HCT116 (cell line): Measurements from ENCODE around the gene NDUFB10. TPM values are rescaled to one million over a fixed set of nuclear protein-coding genes. Genes with fewer than 3 reads are reported as not detected.

Experiments
- ATAC-seq: fragments of 200-7000 bp; cut with Tn5 transposase; 2 replicates; pipeline ENCODE4 v1.9.1; 2020; ENCODE audit warnings: mild to moderate bottlenecking, moderate library complexity
- BruUV-seq: library from RNA; stranded (reverse); fragments of 400-500 nt; replicated peaks from 2 replicates; lab custom pipeline; 2021; lab: Mats Ljungman, UMichigan
- CTCF ChIA-PET: fragments of 300-600 bp; sonication (Branson Sonifier 250); formaldehyde crosslinking; loops from one replicate; lab custom pipeline; 2021; ENCODE audit warnings: antibody characterized with exemption; lab: Charles Lee
- POLR2A ChIA-PET: fragments of 300-600, 350-600 bp; sonication (Branson Sonifier 250); formaldehyde crosslinking; loops from one replicate; lab custom pipeline; 2021; ENCODE audit warnings: antibody characterized with exemption; lab: Charles Lee
- RAD21 ChIA-PET, 2 experiments: fragments of 300-600 bp; sonication (Branson Sonifier 250); formaldehyde crosslinking; loops; one replicate each; lab custom pipeline; 2023; ENCODE audit warnings: low total read pairs in 2 of 2; ENCODE audit not compliant: uncharacterized antibody in 2 of 2, unreplicated experiment in 2 of 2, low non-redundant PET in 1 of 2; lab: Charles Lee
- DNase-seq: peaks from one replicate; pipeline ENCODE4 v3.0.0-alpha.2; 2010; ENCODE audit warnings: low read depth, low spot score
- H2AFZ ChIP-seq: fragments of 200-600 bp; shearing (Covaris generic), sonication (generic); 2 replicates; pipeline ENCODE4 v1.6.1; 2017; ENCODE audit warnings: low read depth, mixed run types, mixed read lengths, antibody characterized with exemption, low read length; ENCODE audit not compliant: poor library complexity, severe bottlenecking
- H3K27ac ChIP-seq: 2 replicates; pipeline ENCODE4 v1.5.1; 2012; ENCODE audit warnings: low read depth, low read length
- H3K27me3 ChIP-seq: fragments of 200-600 bp; sonication (generic); 2 replicates; pipeline ENCODE4 v1.6.1; 2016; ENCODE audit warnings: mixed run types, low read length, mixed read lengths; ENCODE audit not compliant: insufficient read depth
- H3K36me3 ChIP-seq, 2 experiments: fragments of 200-500 bp in 1 of 2; fragments of 200-600 bp in 1 of 2; sonication (Bioruptor generic) in 1 of 2; sonication (generic) in 1 of 2; 2 replicates each; pipeline versions ENCODE4 v1.5.1 to v1.6.1; 2014 to 2016; ENCODE audit warnings: low read length in 2 of 2, inconsistent platforms in 1 of 2, mixed read lengths in 1 of 2, mixed run types in 1 of 2; ENCODE audit not compliant: insufficient read depth in 2 of 2, control insufficient read depth in 1 of 2
- H3K4me1 ChIP-seq, 2 experiments: fragments of 200-600 bp in 1 of 2; sonication (generic) in 1 of 2; 2 replicates each; pipeline versions ENCODE4 v1.5.1 to v1.6.1; 2012 to 2017; ENCODE audit warnings: low read length in 2 of 2, inconsistent platforms in 1 of 2, mild to moderate bottlenecking in 1 of 2, mixed read lengths in 1 of 2, mixed run types in 1 of 2, moderate library complexity in 1 of 2; ENCODE audit not compliant: insufficient read depth in 2 of 2, control insufficient read depth in 1 of 2
- H3K4me2 ChIP-seq: fragments of 200-600 bp; sonication (generic); 2 replicates; pipeline ENCODE4 v1.6.1; 2017; ENCODE audit warnings: mixed run types, low read length, mixed read lengths
- H3K4me3 ChIP-seq, 2 experiments: fragments of 200-600 bp in 1 of 2; sonication (generic) in 1 of 2; replicated peaks in 1 of 2; 2 replicates each; pipeline ENCODE4 v1.5.1; 2011 to 2016; ENCODE audit warnings: low read length in 2 of 2, control low read depth in 1 of 2, low read depth in 1 of 2, mild to moderate bottlenecking in 1 of 2, mixed read lengths in 1 of 2, mixed run types in 1 of 2
- H3K79me2 ChIP-seq: fragments of 200-600 bp; sonication (generic); 2 replicates; pipeline ENCODE4 v1.6.1; 2017; ENCODE audit warnings: mild to moderate bottlenecking, mixed run types, low read length, moderate library complexity, mixed read lengths; ENCODE audit not compliant: insufficient read depth
- H3K9ac ChIP-seq: fragments of 200-600 bp; sonication (generic); 2 replicates; pipeline ENCODE4 v1.6.1; 2016; ENCODE audit warnings: low read length, mixed read lengths
- H3K9me2 ChIP-seq: fragments of 200-600 bp; sonication (generic), shearing (Covaris generic); 2 replicates; pipeline ENCODE4 v1.6.1; 2017; ENCODE audit warnings: mixed run types, mild to moderate bottlenecking, moderate library complexity; ENCODE audit not compliant: insufficient read depth
- H3K9me3 ChIP-seq, 2 experiments: fragments of 200-500 bp in 1 of 2; fragments of 200-600 bp in 1 of 2; sonication (Bioruptor generic) in 1 of 2; sonication (generic) in 1 of 2; 2 replicates each; pipeline ENCODE4 v1.6.1; 2014 to 2017; ENCODE audit warnings: low read length in 2 of 2, mixed read lengths in 2 of 2, inconsistent platforms in 1 of 2, low read depth in 1 of 2, mild to moderate bottlenecking in 1 of 2, mixed run types in 1 of 2, moderate library complexity in 1 of 2; ENCODE audit not compliant: control insufficient read depth in 1 of 2, insufficient read depth in 1 of 2
- H4K20me1 ChIP-seq: fragments of 200-600 bp; sonication (generic), shearing (Covaris generic); 2 replicates; pipeline ENCODE4 v1.6.1; 2017; ENCODE audit warnings: mixed run types, mild to moderate bottlenecking, moderate library complexity; ENCODE audit not compliant: insufficient read depth
- CBX3 ChIP-seq: IDR thresholded peaks from 2 replicates; pipeline ENCODE4 v1.6.1; 2012; ENCODE audit warnings: low read depth
- CTCF ChIP-seq, 3 experiments: fragments of 200-600 bp in 1 of 3; sonication (generic) in 1 of 3; IDR thresholded peaks in 2 of 3; conservative IDR thresholded peaks in 1 of 3; 2 replicates each; pipeline ENCODE4 v1.5.1; 2012 to 2017; ENCODE audit warnings: low read depth in 2 of 3, low read length in 2 of 3, antibody characterized with exemption in 1 of 3, borderline replicate concordance in 1 of 3, control low read depth in 1 of 3, mild to moderate bottlenecking in 1 of 3, mixed read lengths in 1 of 3, mixed run types in 1 of 3, moderate library complexity in 1 of 3; ENCODE audit not compliant: insufficient read depth in 1 of 3
- EGR1 ChIP-seq: IDR thresholded peaks from 2 replicates; pipeline ENCODE4 v1.6.1; 2012; ENCODE audit warnings: low read depth
- JUND ChIP-seq: IDR thresholded peaks from 2 replicates; pipeline ENCODE4 v1.6.1; 2012
- POLR2A ChIP-seq: IDR thresholded peaks from 2 replicates; pipeline ENCODE4 v1.7.0; 2011; ENCODE audit warnings: borderline replicate concordance; ENCODE audit not compliant: insufficient read depth, insufficient read length; ENCODE audit errors: extremely low read depth
- POLR2AphosphoS5 ChIP-seq: IDR thresholded peaks from 2 replicates; pipeline ENCODE4 v1.6.1; 2011; ENCODE audit warnings: mild to moderate bottlenecking, low read depth, low read length, moderate library complexity
- RAD21 ChIP-seq: IDR thresholded peaks from 2 replicates; pipeline ENCODE4 v1.6.1; 2012; ENCODE audit warnings: low read depth, mild to moderate bottlenecking
- SP1 ChIP-seq: IDR thresholded peaks from 2 replicates; pipeline ENCODE4 v1.6.1; 2012; ENCODE audit warnings: low read depth
- SRF ChIP-seq: IDR thresholded peaks from 2 replicates; pipeline ENCODE4 v1.6.1; 2012; ENCODE audit warnings: low read depth
- TCF7L2 ChIP-seq: IDR thresholded peaks from 2 replicates; pipeline ENCODE4 v1.7.0; 2011; ENCODE audit warnings: borderline replicate concordance, inconsistent platforms; ENCODE audit not compliant: insufficient read depth, insufficient read length; ENCODE audit errors: extremely low read depth
- YY1 ChIP-seq: IDR thresholded peaks from 2 replicates; pipeline ENCODE4 v1.6.1; 2011; ENCODE audit warnings: low read length, low read depth, moderate library complexity, mild to moderate bottlenecking; ENCODE audit not compliant: insufficient replicate concordance; ENCODE audit errors: extremely low read depth
- ZBTB33 ChIP-seq: IDR thresholded peaks from 2 replicates; pipeline ENCODE4 v1.6.1; 2011; ENCODE audit warnings: mild to moderate bottlenecking, low read length, moderate library complexity; ENCODE audit not compliant: insufficient replicate concordance; ENCODE audit errors: extremely low read depth
- ZFX ChIP-seq: fragments of 450-650 bp; IDR thresholded peaks from 2 replicates; pipeline ENCODE4 v1.6.1; 2017
- intact Hi-C: fragments of 100-400 bp; cut with micrococcal nuclease; formaldehyde crosslinking; loops from 2 replicates; pipeline ENCODE4 v1.10.0; 2022
- total RNA-seq: library from RNA; stranded (reverse); gene quantifications from one replicate; pipeline ENCODE4 v1.2.1, GENCODE V29; 2021; ENCODE audit not compliant: unreplicated experiment
- TF ChIP-seq, protein P1 (sequence below): IDR thresholded peaks from 2 replicates; pipeline ENCODE4 v1.6.1; 2012

NDUFB10 gene
- total RNA-seq, 1 experiment from 2014 or later: 273 TPM

- ChIA-PET POLR2A (interaction anchor here (0.7 kb wide), 2 partner anchors 16 to 35 kb away, joined by 3 to 4 read pairs; partner anchors contain the start of gene RPS2), RAD21 (interaction anchor here in 1 of 2 experiments (0.8 kb wide), 1 partner anchor 66 kb away, joined by 4 read pairs; no protein-coding TSS in a partner anchor), CTCF (interaction anchor here (0.8 to 1.2 kb wide), 4 partner anchors 20 to 66 kb away, joined by 3 to 5 read pairs (median 3); no protein-coding TSS in a partner anchor)
- Histone ChIP-seq H2AFZ (peak overlapping the region; percentile 54), H4K20me1 (no peaks in the 10 kb centered on the region), H3K4me1 (peaks cover 12 to 21% of the 10 kb centered on the region in 2 experiments), H3K27me3 (no peaks in the 10 kb centered on the region), H3K9ac (peak overlapping the region; percentile 64), H3K4me3 (peak overlapping the region; percentile 42 to 56), H3K79me2 (no peaks in the 10 kb centered on the region), H3K9me3 (no peaks in the 10 kb centered on the region), H3K9me2 (no peaks in the 10 kb centered on the region), H3K36me3 (no peaks in the 10 kb centered on the region), H3K27ac (peak overlapping the region; percentile 68; the same call in 1 of the 2 replicates), H3K4me2 (peak overlapping the region; percentile 86)
- peak; percentile 88 for ATAC-seq
- BruUV-seq: no TSS peak
- intact Hi-C loops: no loop called here
- peak; percentile 82 for TF ChIP-seq RAD21
- TF ChIP-seq SRF: no peak
- peak; percentile 78 to 92 (median 82) for TF ChIP-seq CTCF (IDR thresholded peaks at IDR 0.05 in 2 of 3, conservative IDR thresholded peaks at IDR 0.05 in 1 of 3; ENCODE audit: borderline replicate concordance in 1 of 3, insufficient read depth in 1 of 3, low read depth in 2 of 3, low read length in 2 of 3)
- TF ChIP-seq EGR1: peak; percentile 35; the same call in 1 of the 2 replicates
- TF ChIP-seq CBX3: peak; percentile 98
- TF ChIP-seq ZBTB33: peak; percentile 23
- TF ChIP-seq YY1: peak; percentile 28
- peak; percentile 65; the same call in 1 of the 2 replicates for TF ChIP-seq ZFX
- TF ChIP-seq, protein P1, sequence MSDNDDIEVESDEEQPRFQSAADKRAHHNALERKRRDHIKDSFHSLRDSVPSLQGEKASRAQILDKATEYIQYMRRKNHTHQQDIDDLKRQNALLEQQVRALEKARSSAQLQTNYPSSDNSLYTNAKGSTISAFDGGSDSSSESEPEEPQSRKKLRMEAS: peak; percentile 99
- TF ChIP-seq POLR2AphosphoS5: peak; percentile 82
- no peak for TF ChIP-seq SP1
- no peak for TF ChIP-seq JUND
- peak; percentile 32 for TF ChIP-seq TCF7L2
- TF ChIP-seq POLR2A: peak; percentile 38
- DNase-seq: no peak
Observed at GRCh38 chr16:1929578-1930337, 29.6 kb upstream of the NDUFB10 start.
